Thymus (tissue), 11 donors: ENCODE measurements around the gene C1orf198. TPM values are rescaled to one million over a fixed set of nuclear protein-coding genes. Genes with fewer than 3 reads are reported as not detected.

ENCODE experiments used
- DNase-seq, 9 donors: peaks; one replicate each; pipeline ENCODE4 v3.0.0-alpha.2; 2013; ENCODE audit warnings: low spot score in 9 of 9, low read depth in 6 of 9, missing footprints in 1 of 9
- H3K27ac ChIP-seq, 2 donors: one replicate each; pipeline ENCODE4 v1.5.1; 2013; ENCODE audit warnings: control low read depth in 1 of 2, low read depth in 1 of 2, low read length in 1 of 2, mild to moderate bottlenecking in 1 of 2, moderate library complexity in 1 of 2
- H3K27me3 ChIP-seq, 2 donors: one replicate each; pipeline ENCODE4 v1.5.1; 2013; ENCODE audit warnings: low read length in 1 of 2; ENCODE audit not compliant: control insufficient read depth in 2 of 2, insufficient read depth in 1 of 2
- H3K36me3 ChIP-seq, 2 donors: one replicate each; pipeline ENCODE4 v1.5.1; 2013; ENCODE audit warnings: low read length in 1 of 2, mild to moderate bottlenecking in 1 of 2, moderate library complexity in 1 of 2; ENCODE audit not compliant: control insufficient read depth in 2 of 2, insufficient read depth in 2 of 2
- H3K4me1 ChIP-seq, 2 donors: one replicate each; pipeline ENCODE4 v1.5.1; 2013; ENCODE audit warnings: low read length in 2 of 2; ENCODE audit not compliant: control insufficient read depth in 2 of 2, insufficient read depth in 2 of 2
- H3K4me3 ChIP-seq, 2 donors: one replicate each; pipeline ENCODE4 v1.5.1; 2013; ENCODE audit warnings: low read length in 2 of 2, control low read depth in 1 of 2, mild to moderate bottlenecking in 1 of 2
- H3K9me3 ChIP-seq, 2 donors: one replicate each; pipeline ENCODE4 v1.5.1; 2013; ENCODE audit warnings: low read length in 1 of 2, mild to moderate bottlenecking in 1 of 2; ENCODE audit not compliant: control insufficient read depth in 2 of 2, insufficient read depth in 1 of 2
- WGBS: extraction: QIAGEN DNeasy Blood & Tissue Kit; methylation state at CpG from one replicate; pipeline ENCODE4 v1.1.7; 2013; 5-methylcytosine and 5-hydroxymethylcytosine counted together
- polyA plus RNA-seq: library from polyadenylated mRNA; stranded (reverse); fragments of 200-250 nt; gene quantifications from one replicate; pipeline ENCODE4 v1.2.3, GENCODE V29; 2013
- total RNA-seq: library from RNA; stranded (reverse); fragments of 120-200 nt; gene quantifications from one replicate; pipeline ENCODE4 v1.2.4, GENCODE V29; 2013
- donor health status: healthy.

The C1orf198 gene
- total and polyA plus RNA-seq, 2 donors, result 10.1 to 14.2 TPM

- no peaks in the 10 kb centered on the region for H3K9me3 ChIP-seq
- H3K4me1 ChIP-seq, result no peaks in the 10 kb centered on the region
- no peaks in the 10 kb centered on the region for H3K27me3 ChIP-seq
- no peak for DNase-seq
- 98% methylated on average over 1 of the region's 1 CpG for WGBS
- H3K27ac ChIP-seq, result no peak overlapping the region
- H3K4me3 ChIP-seq, result no peak overlapping the region
- H3K36me3 ChIP-seq, result no peaks in the 10 kb centered on the region
Observed at GRCh38 chr1:230818367-230818766, 50.0 kb downstream of the C1orf198 start.

- Histone ChIP-seq H3K36me3 (no peaks in the 10 kb centered on the region), H3K9me3 (no peaks in the 10 kb centered on the region), H3K4me3 (no peak overlapping the region), H3K27ac (no peak overlapping the region), H3K4me1 (no peaks in the 10 kb centered on the region), H3K27me3 (no peaks in the 10 kb centered on the region)
- no peak for DNase-seq
Observed at GRCh38 chr1:230816018-230816417, 52.3 kb downstream of the C1orf198 start.

GRCh38 chr1:230814949-230815692 is 53.2 kb downstream of the C1orf198 start:
- Histone ChIP-seq H3K4me3 (no peak overlapping the region), H3K27ac (no peak overlapping the region), H3K36me3 (no peaks in the 10 kb centered on the region), H3K4me1 (no peaks in the 10 kb centered on the region), H3K9me3 (no peaks in the 10 kb centered on the region), H3K27me3 (no peaks in the 10 kb centered on the region)
- DNase-seq, result no peak
- 82% methylated on average over 3 of the region's 3 CpGs for WGBS

- Histone ChIP-seq H3K27ac (no peak overlapping the region), H3K9me3 (no peaks in the 10 kb centered on the region), H3K36me3 (no peaks in the 10 kb centered on the region), H3K4me1 (no peaks in the 10 kb centered on the region), H3K27me3 (no peaks in the 10 kb centered on the region), H3K4me3 (no peak overlapping the region)
- DNase-seq, result no peak
- WGBS, result 97% methylated on average over 2 of the region's 2 CpGs
Observed at GRCh38 chr1:230812568-230812967, 55.8 kb downstream of the C1orf198 start.

- no peak for DNase-seq
- 94% methylated on average over 8 of the region's 8 CpGs for WGBS
- H3K9me3 ChIP-seq, result no peaks in the 10 kb centered on the region
- no peaks in the 10 kb centered on the region for H3K27me3 ChIP-seq
- no peak overlapping the region for H3K27ac ChIP-seq
- no peaks in the 10 kb centered on the region for H3K4me1 ChIP-seq
- no peaks in the 10 kb centered on the region for H3K36me3 ChIP-seq
- H3K4me3 ChIP-seq, result no peak overlapping the region
Observed at GRCh38 chr1:230809256-230809990, 58.9 kb downstream of the C1orf198 start.

GRCh38 chr1:230808281-230808872 is 59.9 kb downstream of the C1orf198 start:
- WGBS, result 89% methylated on average over 4 of the region's 4 CpGs
- Histone ChIP-seq H3K36me3 (no peaks in the 10 kb centered on the region), H3K27me3 (no peaks in the 10 kb centered on the region), H3K27ac (no peak overlapping the region), H3K9me3 (no peaks in the 10 kb centered on the region), H3K4me1 (no peaks in the 10 kb centered on the region), H3K4me3 (no peak overlapping the region)
- no peak for DNase-seq

- no peaks in the 10 kb centered on the region for H3K27me3 ChIP-seq
- H3K36me3 ChIP-seq, result no peaks in the 10 kb centered on the region
- no peaks in the 10 kb centered on the region for H3K9me3 ChIP-seq
- H3K4me1 ChIP-seq, result no peaks in the 10 kb centered on the region
- H3K4me3 ChIP-seq, result no peak overlapping the region
- no peak for DNase-seq
- no peak overlapping the region for H3K27ac ChIP-seq
- WGBS, result 97% methylated on average over 3 of the region's 3 CpGs
Observed at GRCh38 chr1:230807561-230808280, 60.6 kb downstream of the C1orf198 start.

- Histone ChIP-seq H3K9me3 (no peaks in the 10 kb centered on the region), H3K4me3 (no peak overlapping the region), H3K27me3 (no peaks in the 10 kb centered on the region), H3K4me1 (no peaks in the 10 kb centered on the region), H3K27ac (no peak overlapping the region), H3K36me3 (no peaks in the 10 kb centered on the region)
- no peak for DNase-seq
- WGBS, result 98% methylated on average over 5 of the region's 5 CpGs
Observed at GRCh38 chr1:230807029-230807428, 61.3 kb downstream of the C1orf198 start.

GRCh38 chr1:230806552-230806951 is 61.8 kb downstream of the C1orf198 start:
- no peaks in the 10 kb centered on the region for H3K36me3 ChIP-seq
- no peaks in the 10 kb centered on the region for H3K4me1 ChIP-seq
- H3K27ac ChIP-seq, result no peak overlapping the region
- H3K4me3 ChIP-seq, result no peak overlapping the region
- H3K9me3 ChIP-seq, result no peaks in the 10 kb centered on the region
- H3K27me3 ChIP-seq, result no peaks in the 10 kb centered on the region
- no peak for DNase-seq
- WGBS, result 91% methylated on average over 2 of the region's 2 CpGs
